ENCODE measurements around the gene PHYHD1. TPM values are rescaled to one million over a fixed set of nuclear protein-coding genes. Genes with fewer than 3 reads are reported as not detected.
A peak's percentile ranks its signal among the peaks of the same experiment; 100 is the strongest.
"Not testable (repeated sequence)": the region's sequence is repeated elsewhere in the genome, so short reads cannot be mapped to it uniquely, and the experiment has no call there.

PHYHD1 gene
- total and polyA plus RNA-seq, 11 donors: 14.0 to 49.0 (median 27.3) TPM

- Histone ChIP-seq H3K27ac (peak overlapping the region in 11 of 12 donors; percentile 80 to 96 (median 91)), H3K9me3 (no peaks in the 10 kb centered on the region), H3K36me3 (peaks cover 0 to 42% (median 16%) of the 10 kb centered on the region in 9 donors), H3K4me1 (peaks cover 0 to 47% (median 30%) of the 10 kb centered on the region in 12 donors), H3K27me3 (no peaks in the 10 kb centered on the region), H3K4me3 (peak overlapping the region; percentile 61 to 97 (median 82))
- intact Hi-C loops (cut with DNase I): no loop called here
- peak in 1 of 4 donors; percentile 17 for ATAC-seq
- DNase-seq: no peak
- TF ChIP-seq CTCF (IDR thresholded peaks at IDR 0.05) (no peak), POLR2A (IDR thresholded peaks at IDR 0.05) (peak in 1 of 2 donors; percentile 2)
- 0 to 1% (median 0%) methylated on average over 18 to 20 of the region's 20 CpGs for WGBS, 4 donors
Measured at GRCh38 chr9:128947277-128947526, 26.4 kb downstream of the PHYHD1 start.

GRCh38 chr9:128947527-128948301, 26.9 kb downstream of the PHYHD1 start, which contains the start of the genes DOLK and NUP188:
Gene DOLK (minus strand): TSS chr9:128947603. CDS start chr9:128947303, 300 bp downstream.
Gene NUP188 (plus strand): TSS chr9:128947699. CDS start chr9:128947720, 21 bp downstream.
- Histone ChIP-seq H3K36me3 (peaks cover 0 to 47% (median 21%) of the 10 kb centered on the region in 9 donors), H3K4me1 (peaks cover 0 to 42% (median 28%) of the 10 kb centered on the region in 12 donors), H3K9me3 (no peaks in the 10 kb centered on the region), H3K27me3 (no peaks in the 10 kb centered on the region), H3K27ac (peak within 1 kb of the TSS; percentile 7 to 96 (median 90)), H3K4me3 (peak within 1 kb of the TSS; percentile 61 to 97 (median 82))
- ATAC-seq (peak; percentile 79 to 95 (median 92)), DNase-seq (peak; percentile 96 to 99 (median 97))
- intact Hi-C loops (cut with DNase I): no loop called here
- WGBS, 4 donors: 0 to 1% (median 0%) methylated on average over 50 to 86 of the region's 86 CpGs
- TF ChIP-seq CTCF (IDR thresholded peaks at IDR 0.05) (no peak), POLR2A (IDR thresholded peaks at IDR 0.05) (peak in 1 of 2 donors; percentile 90)

GRCh38 chr9:128961403-128961802, 40.6 kb downstream of the PHYHD1 start:
- H3K27me3 ChIP-seq, ATAC-seq, H3K4me1 ChIP-seq, H3K9me3 ChIP-seq, H3K4me3 ChIP-seq, DNase-seq, H3K27ac ChIP-seq: not testable (repeated sequence)
- intact Hi-C loops (cut with DNase I): loop anchor here in 1 of 10 donors (10.0 kb wide), 1 partner anchor 357 kb away; no protein-coding TSS in a partner anchor
- peaks cover 0 to 94% (median 88%) of the 10 kb centered on the region in 9 donors for H3K36me3 ChIP-seq
- 94 to 97% (median 95%) methylated on average over 9 of the region's 9 CpGs for WGBS, 4 donors

GRCh38 chr9:128969491-128969890, 48.7 kb downstream of the PHYHD1 start:
- TF ChIP-seq CTCF (IDR thresholded peaks at IDR 0.05) (no peak), POLR2A (IDR thresholded peaks at IDR 0.05) (no peak)
- no peaks in the 10 kb centered on the region for H3K4me1 ChIP-seq
- intact Hi-C loops (cut with DNase I): loop anchor here in 1 of 10 donors (10.0 kb wide), 1 partner anchor 365 kb away; no protein-coding TSS in a partner anchor
- 96 to 98% (median 97%) methylated on average over 5 of the region's 5 CpGs for WGBS, 4 donors
- DNase-seq: no peak
- ATAC-seq: no peak
- no peak overlapping the region for H3K27ac ChIP-seq
- H3K36me3 ChIP-seq: peaks cover 0 to 92% (median 73%) of the 10 kb centered on the region in 9 donors
- no peak overlapping the region for H3K4me3 ChIP-seq
- no peaks in the 10 kb centered on the region for H3K9me3 ChIP-seq
- H3K27me3 ChIP-seq: no peaks in the 10 kb centered on the region
